Sigmoid colon (tissue), 4 donors: ENCODE data around the gene SPOP.

Experiments used
- CTCF ChIP-seq, 4 experiments: fragments of 450-650 bp in 3 of 4; fragments of 200-600 bp in 1 of 4; IDR thresholded peaks; one replicate each; pipeline ENCODE4 v1.5.1; 2016 to 2019; ENCODE audit warnings: antibody characterized with exemption in 4 of 4, mild to moderate bottlenecking in 3 of 4, moderate library complexity in 2 of 4
- POLR2AphosphoS5 ChIP-seq, 4 donors: sonication (generic); formaldehyde crosslinking; IDR thresholded peaks; one replicate each; pipeline ENCODE4 v1.6.1; 2017; ENCODE audit warnings: antibody characterized with exemption in 4 of 4

GRCh38 chr17:49579522-49579921, 98.4 kb downstream of the SPOP start:
- no peak for TF ChIP-seq CTCF (IDR thresholded peaks at IDR 0.05)
- no peak for TF ChIP-seq POLR2AphosphoS5 (IDR thresholded peaks at IDR 0.05)
